HEK293 (cell line): Measurements from ENCODE around the gene EFCAB9.

ENCODE experiments used
- GFI1B ChIP-seq: fragments of 450-650 bp; formaldehyde crosslinking; IDR thresholded peaks from 2 replicates; pipeline ENCODE4 v1.5.1; 2016; ENCODE audit warnings: missing biosample characterization, missing genetic modification characterization
- KLF10 ChIP-seq: fragments of 450-650 bp; IDR thresholded peaks from 2 replicates; pipeline ENCODE4 v1.5.1; 2018; ENCODE audit warnings: missing biosample characterization, mild to moderate bottlenecking, missing genetic modification characterization
- SP2 ChIP-seq: fragments of 450-650 bp; formaldehyde crosslinking; IDR thresholded peaks from 2 replicates; pipeline ENCODE4 v1.5.1; 2016; ENCODE audit warnings: missing biosample characterization, missing genetic modification characterization
- ZBTB1 ChIP-seq: fragments of 450-650 bp; formaldehyde crosslinking; IDR thresholded peaks from 2 replicates; pipeline ENCODE4 v1.5.1; 2016; ENCODE audit warnings: missing biosample characterization, missing genetic modification characterization
- ZFP69B ChIP-seq: fragments of 450-650 bp; formaldehyde crosslinking; IDR thresholded peaks from 2 replicates; pipeline ENCODE4 v1.5.1; 2016; ENCODE audit warnings: missing biosample characterization, missing genetic modification characterization
- ZNF132 ChIP-seq: fragments of 450-650 bp; formaldehyde crosslinking; IDR thresholded peaks from 2 replicates; pipeline ENCODE4 v1.5.1; 2017; ENCODE audit warnings: missing biosample characterization, missing genetic modification characterization, borderline replicate concordance
- ZNF266 ChIP-seq: fragments of 450-650 bp; formaldehyde crosslinking; IDR thresholded peaks from 2 replicates; pipeline ENCODE4 v1.5.1; 2016; ENCODE audit warnings: missing biosample characterization, missing genetic modification characterization, low read depth
- ZNF324 ChIP-seq: fragments of 450-650 bp; formaldehyde crosslinking; IDR thresholded peaks from 2 replicates; pipeline ENCODE4 v1.5.1; 2016; ENCODE audit warnings: missing biosample characterization, missing genetic modification characterization
- ZNF37A ChIP-seq: fragments of 450-650 bp; IDR thresholded peaks from 2 replicates; pipeline ENCODE4 v1.5.1; 2018; ENCODE audit warnings: missing biosample characterization, missing genetic modification characterization
- ZNF510 ChIP-seq: fragments of 450-650 bp; formaldehyde crosslinking; IDR thresholded peaks from 2 replicates; pipeline ENCODE4 v1.5.1; 2018; ENCODE audit warnings: mild to moderate bottlenecking, missing genetic modification characterization, missing biosample characterization; ENCODE audit not compliant: insufficient replicate concordance
- ZNF623 ChIP-seq: fragments of 450-650 bp; formaldehyde crosslinking; IDR thresholded peaks from 2 replicates; pipeline ENCODE4 v1.5.1; 2016; ENCODE audit warnings: missing biosample characterization, missing genetic modification characterization
- TF ChIP-seq, protein P1 (sequence below): fragments of 450-650 bp; formaldehyde crosslinking; optimal IDR thresholded peaks from 2 replicates; pipeline ENCODE3; 2016; ENCODE audit warnings: missing biosample characterization, mild to moderate bottlenecking, missing genetic modification characterization
- TF ChIP-seq, protein P2 (sequence below): fragments of 450-650 bp; formaldehyde crosslinking; IDR thresholded peaks from 2 replicates; pipeline ENCODE4 v1.5.1; 2016; ENCODE audit warnings: missing biosample characterization, missing genetic modification characterization
- TF ChIP-seq, protein P3 (sequence below): fragments of 450-650 bp; formaldehyde crosslinking; IDR thresholded peaks from 2 replicates; pipeline ENCODE4 v1.5.1; 2016; ENCODE audit warnings: missing biosample characterization, missing genetic modification characterization, borderline replicate concordance
- TF ChIP-seq, protein P4 (sequence below): sonication (generic); formaldehyde crosslinking; IDR thresholded peaks from 2 replicates; pipeline ENCODE4 v1.8.1; 2022; ENCODE audit warnings: mild to moderate bottlenecking, moderate library complexity, missing genetic modification reagents
- TF ChIP-seq, protein P5 (sequence below): fragments of 450-650 bp; formaldehyde crosslinking; IDR thresholded peaks from 2 replicates; pipeline ENCODE4 v1.5.1; 2016; ENCODE audit warnings: missing biosample characterization, missing genetic modification characterization, borderline replicate concordance
- TF ChIP-seq, protein P6 (sequence below): fragments of 450-650 bp; formaldehyde crosslinking; IDR thresholded peaks from 2 replicates; pipeline ENCODE4 v1.5.1; 2016; ENCODE audit warnings: missing biosample characterization, missing genetic modification characterization
- TF ChIP-seq, protein P7 (sequence below): fragments of 450-650 bp; formaldehyde crosslinking; IDR thresholded peaks from 2 replicates; pipeline ENCODE4 v1.5.1; 2016; ENCODE audit warnings: missing biosample characterization, missing genetic modification characterization
- TF ChIP-seq, protein P8 (sequence below): fragments of 450-650 bp; formaldehyde crosslinking; IDR thresholded peaks from 2 replicates; pipeline ENCODE4 v1.5.1; 2017; ENCODE audit warnings: missing biosample characterization, mild to moderate bottlenecking, missing genetic modification characterization, moderate library complexity

Gene EFCAB9

DNA sequence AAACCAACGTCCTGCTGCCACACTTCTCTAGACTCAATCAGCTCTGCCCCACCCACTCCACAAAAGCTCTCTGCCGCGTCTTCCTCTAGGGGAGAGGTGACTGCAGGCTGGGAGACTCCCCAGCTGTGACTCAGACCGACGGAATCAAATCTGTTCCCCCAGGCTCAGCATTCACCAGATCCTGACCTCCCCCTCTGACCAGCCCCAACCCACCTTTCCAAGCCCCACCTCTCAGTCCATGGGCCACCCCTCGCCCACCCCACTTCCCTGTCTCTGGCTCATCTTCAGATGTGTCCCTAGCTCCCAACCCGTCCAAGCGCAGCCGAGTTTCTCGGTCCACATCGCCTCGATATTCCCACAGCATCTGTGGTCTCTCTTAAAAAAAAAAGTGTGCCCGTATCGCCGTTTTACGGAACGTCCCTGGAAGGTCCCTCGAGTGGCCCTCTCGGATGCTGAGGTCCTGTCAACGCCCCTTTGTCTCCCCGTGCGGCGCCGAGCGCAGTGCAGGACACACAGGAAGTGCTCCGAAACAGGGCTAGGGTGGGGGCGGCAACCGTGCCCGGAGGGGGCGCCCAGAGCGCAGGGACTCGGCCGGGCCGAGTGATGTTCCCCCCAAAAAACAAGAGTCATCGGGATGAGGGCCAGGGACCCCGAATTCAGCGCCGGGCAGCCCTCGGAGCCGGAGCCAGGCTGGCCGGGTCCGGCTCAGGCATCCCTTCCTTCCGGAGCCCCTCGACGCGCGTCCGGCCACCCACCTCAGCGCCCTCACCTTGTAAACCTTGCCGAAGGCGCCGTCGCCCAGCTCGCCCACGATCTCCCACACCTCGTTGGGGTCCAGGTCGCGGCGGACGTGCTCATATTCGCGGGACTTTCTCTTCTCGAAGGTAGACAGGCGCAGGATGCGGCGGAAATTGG is 6.6 kb upstream of the EFCAB9 start (continued):
- TF ChIP-seq, protein P1, sequence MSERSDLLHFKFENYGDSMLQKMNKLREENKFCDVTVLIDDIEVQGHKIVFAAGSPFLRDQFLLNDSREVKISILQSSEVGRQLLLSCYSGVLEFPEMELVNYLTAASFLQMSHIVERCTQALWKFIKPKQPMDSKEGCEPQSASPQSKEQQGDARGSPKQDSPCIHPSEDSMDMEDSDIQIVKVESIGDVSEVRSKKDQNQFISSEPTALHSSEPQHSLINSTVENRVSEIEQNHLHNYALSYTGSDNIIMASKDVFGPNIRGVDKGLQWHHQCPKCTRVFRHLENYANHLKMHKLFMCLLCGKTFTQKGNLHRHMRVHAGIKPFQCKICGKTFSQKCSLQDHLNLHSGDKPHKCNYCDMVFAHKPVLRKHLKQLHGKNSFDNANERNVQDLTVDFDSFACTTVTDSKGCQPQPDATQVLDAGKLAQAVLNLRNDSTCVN (tag by site-specific recombination): no peak
- TF ChIP-seq ZFP69B (tag by site-specific recombination): peak; percentile 78
- TF ChIP-seq ZBTB1: no peak
- TF ChIP-seq, protein P2, sequence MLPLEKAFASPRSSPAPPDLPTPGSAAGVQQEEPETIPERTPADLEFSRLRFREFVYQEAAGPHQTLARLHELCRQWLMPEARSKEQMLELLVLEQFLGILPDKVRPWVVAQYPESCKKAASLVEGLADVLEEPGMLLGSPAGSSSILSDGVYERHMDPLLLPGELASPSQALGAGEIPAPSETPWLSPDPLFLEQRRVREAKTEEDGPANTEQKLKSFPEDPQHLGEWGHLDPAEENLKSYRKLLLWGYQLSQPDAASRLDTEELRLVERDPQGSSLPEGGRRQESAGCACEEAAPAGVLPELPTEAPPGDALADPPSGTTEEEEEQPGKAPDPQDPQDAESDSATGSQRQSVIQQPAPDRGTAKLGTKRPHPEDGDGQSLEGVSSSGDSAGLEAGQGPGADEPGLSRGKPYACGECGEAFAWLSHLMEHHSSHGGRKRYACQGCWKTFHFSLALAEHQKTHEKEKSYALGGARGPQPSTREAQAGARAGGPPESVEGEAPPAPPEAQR (tag by site-specific recombination): no peak
- TF ChIP-seq SP2 (tag by site-specific recombination): peak; percentile 71
- TF ChIP-seq, protein P3, sequence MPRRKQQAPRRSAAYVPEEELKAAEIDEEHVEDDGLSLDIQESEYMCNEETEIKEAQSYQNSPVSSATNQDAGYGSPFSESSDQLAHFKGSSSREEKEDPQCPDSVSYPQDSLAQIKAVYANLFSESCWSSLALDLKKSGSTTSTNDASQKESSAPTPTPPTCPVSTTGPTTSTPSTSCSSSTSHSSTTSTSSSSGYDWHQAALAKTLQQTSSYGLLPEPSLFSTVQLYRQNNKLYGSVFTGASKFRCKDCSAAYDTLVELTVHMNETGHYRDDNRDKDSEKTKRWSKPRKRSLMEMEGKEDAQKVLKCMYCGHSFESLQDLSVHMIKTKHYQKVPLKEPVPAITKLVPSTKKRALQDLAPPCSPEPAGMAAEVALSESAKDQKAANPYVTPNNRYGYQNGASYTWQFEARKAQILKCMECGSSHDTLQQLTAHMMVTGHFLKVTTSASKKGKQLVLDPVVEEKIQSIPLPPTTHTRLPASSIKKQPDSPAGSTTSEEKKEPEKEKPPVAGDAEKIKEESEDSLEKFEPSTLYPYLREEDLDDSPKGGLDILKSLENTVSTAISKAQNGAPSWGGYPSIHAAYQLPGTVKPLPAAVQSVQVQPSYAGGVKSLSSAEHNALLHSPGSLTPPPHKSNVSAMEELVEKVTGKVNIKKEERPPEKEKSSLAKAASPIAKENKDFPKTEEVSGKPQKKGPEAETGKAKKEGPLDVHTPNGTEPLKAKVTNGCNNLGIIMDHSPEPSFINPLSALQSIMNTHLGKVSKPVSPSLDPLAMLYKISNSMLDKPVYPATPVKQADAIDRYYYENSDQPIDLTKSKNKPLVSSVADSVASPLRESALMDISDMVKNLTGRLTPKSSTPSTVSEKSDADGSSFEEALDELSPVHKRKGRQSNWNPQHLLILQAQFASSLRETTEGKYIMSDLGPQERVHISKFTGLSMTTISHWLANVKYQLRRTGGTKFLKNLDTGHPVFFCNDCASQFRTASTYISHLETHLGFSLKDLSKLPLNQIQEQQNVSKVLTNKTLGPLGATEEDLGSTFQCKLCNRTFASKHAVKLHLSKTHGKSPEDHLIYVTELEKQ: no peak
- TF ChIP-seq ZNF132 (tag by site-specific recombination): no peak
- TF ChIP-seq ZNF324 (tag by site-specific recombination): no peak
- TF ChIP-seq GFI1B: no peak
- TF ChIP-seq ZNF510 (tag by site-specific recombination): no peak
- TF ChIP-seq, protein P4, sequence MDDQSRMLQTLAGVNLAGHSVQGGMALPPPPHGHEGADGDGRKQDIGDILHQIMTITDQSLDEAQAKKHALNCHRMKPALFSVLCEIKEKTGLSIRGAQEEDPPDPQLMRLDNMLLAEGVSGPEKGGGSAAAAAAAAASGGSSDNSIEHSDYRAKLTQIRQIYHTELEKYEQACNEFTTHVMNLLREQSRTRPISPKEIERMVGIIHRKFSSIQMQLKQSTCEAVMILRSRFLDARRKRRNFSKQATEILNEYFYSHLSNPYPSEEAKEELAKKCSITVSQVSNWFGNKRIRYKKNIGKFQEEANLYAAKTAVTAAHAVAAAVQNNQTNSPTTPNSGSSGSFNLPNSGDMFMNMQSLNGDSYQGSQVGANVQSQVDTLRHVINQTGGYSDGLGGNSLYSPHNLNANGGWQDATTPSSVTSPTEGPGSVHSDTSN: no peak
- TF ChIP-seq, protein P5, sequence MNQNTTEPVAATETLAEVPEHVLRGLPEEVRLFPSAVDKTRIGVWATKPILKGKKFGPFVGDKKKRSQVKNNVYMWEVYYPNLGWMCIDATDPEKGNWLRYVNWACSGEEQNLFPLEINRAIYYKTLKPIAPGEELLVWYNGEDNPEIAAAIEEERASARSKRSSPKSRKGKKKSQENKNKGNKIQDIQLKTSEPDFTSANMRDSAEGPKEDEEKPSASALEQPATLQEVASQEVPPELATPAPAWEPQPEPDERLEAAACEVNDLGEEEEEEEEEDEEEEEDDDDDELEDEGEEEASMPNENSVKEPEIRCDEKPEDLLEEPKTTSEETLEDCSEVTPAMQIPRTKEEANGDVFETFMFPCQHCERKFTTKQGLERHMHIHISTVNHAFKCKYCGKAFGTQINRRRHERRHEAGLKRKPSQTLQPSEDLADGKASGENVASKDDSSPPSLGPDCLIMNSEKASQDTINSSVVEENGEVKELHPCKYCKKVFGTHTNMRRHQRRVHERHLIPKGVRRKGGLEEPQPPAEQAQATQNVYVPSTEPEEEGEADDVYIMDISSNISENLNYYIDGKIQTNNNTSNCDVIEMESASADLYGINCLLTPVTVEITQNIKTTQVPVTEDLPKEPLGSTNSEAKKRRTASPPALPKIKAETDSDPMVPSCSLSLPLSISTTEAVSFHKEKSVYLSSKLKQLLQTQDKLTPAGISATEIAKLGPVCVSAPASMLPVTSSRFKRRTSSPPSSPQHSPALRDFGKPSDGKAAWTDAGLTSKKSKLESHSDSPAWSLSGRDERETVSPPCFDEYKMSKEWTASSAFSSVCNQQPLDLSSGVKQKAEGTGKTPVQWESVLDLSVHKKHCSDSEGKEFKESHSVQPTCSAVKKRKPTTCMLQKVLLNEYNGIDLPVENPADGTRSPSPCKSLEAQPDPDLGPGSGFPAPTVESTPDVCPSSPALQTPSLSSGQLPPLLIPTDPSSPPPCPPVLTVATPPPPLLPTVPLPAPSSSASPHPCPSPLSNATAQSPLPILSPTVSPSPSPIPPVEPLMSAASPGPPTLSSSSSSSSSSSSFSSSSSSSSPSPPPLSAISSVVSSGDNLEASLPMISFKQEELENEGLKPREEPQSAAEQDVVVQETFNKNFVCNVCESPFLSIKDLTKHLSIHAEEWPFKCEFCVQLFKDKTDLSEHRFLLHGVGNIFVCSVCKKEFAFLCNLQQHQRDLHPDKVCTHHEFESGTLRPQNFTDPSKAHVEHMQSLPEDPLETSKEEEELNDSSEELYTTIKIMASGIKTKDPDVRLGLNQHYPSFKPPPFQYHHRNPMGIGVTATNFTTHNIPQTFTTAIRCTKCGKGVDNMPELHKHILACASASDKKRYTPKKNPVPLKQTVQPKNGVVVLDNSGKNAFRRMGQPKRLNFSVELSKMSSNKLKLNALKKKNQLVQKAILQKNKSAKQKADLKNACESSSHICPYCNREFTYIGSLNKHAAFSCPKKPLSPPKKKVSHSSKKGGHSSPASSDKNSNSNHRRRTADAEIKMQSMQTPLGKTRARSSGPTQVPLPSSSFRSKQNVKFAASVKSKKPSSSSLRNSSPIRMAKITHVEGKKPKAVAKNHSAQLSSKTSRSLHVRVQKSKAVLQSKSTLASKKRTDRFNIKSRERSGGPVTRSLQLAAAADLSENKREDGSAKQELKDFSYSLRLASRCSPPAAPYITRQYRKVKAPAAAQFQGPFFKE (tag by site-specific recombination): no peak
- no peak for TF ChIP-seq ZNF37A (tag by site-specific recombination)
- TF ChIP-seq ZNF623 (tag by site-specific recombination): no peak
- TF ChIP-seq ZNF266 (tag by site-specific recombination): no peak
- TF ChIP-seq, protein P6, sequence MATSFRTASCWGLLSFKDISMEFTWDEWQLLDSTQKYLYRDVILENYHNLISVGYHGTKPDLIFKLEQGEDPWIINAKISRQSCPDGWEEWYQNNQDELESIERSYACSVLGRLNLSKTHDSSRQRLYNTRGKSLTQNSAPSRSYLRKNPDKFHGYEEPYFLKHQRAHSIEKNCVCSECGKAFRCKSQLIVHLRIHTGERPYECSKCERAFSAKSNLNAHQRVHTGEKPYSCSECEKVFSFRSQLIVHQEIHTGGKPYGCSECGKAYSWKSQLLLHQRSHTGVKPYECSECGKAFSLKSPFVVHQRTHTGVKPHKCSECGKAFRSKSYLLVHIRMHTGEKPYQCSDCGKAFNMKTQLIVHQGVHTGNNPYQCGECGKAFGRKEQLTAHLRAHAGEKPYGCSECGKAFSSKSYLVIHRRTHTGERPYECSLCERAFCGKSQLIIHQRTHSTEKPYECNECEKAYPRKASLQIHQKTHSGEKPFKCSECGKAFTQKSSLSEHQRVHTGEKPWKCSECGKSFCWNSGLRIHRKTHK (tag by site-specific recombination): no peak
- TF ChIP-seq, protein P7, sequence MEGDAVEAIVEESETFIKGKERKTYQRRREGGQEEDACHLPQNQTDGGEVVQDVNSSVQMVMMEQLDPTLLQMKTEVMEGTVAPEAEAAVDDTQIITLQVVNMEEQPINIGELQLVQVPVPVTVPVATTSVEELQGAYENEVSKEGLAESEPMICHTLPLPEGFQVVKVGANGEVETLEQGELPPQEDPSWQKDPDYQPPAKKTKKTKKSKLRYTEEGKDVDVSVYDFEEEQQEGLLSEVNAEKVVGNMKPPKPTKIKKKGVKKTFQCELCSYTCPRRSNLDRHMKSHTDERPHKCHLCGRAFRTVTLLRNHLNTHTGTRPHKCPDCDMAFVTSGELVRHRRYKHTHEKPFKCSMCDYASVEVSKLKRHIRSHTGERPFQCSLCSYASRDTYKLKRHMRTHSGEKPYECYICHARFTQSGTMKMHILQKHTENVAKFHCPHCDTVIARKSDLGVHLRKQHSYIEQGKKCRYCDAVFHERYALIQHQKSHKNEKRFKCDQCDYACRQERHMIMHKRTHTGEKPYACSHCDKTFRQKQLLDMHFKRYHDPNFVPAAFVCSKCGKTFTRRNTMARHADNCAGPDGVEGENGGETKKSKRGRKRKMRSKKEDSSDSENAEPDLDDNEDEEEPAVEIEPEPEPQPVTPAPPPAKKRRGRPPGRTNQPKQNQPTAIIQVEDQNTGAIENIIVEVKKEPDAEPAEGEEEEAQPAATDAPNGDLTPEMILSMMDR: peak; percentile 75
- no peak for TF ChIP-seq KLF10 (tag by site-specific recombination)
- TF ChIP-seq, protein P8, sequence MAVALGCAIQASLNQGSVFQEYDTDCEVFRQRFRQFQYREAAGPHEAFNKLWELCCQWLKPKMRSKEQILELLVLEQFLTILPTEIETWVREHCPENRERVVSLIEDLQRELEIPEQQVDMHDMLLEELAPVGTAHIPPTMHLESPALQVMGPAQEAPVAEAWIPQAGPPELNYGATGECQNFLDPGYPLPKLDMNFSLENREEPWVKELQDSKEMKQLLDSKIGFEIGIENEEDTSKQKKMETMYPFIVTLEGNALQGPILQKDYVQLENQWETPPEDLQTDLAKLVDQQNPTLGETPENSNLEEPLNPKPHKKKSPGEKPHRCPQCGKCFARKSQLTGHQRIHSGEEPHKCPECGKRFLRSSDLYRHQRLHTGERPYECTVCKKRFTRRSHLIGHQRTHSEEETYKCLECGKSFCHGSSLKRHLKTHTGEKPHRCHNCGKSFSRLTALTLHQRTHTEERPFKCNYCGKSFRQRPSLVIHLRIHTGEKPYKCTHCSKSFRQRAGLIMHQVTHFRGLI (tag by site-specific recombination): no peak
